ENCODE measurements around the gene SLC2A10.

DNA sequence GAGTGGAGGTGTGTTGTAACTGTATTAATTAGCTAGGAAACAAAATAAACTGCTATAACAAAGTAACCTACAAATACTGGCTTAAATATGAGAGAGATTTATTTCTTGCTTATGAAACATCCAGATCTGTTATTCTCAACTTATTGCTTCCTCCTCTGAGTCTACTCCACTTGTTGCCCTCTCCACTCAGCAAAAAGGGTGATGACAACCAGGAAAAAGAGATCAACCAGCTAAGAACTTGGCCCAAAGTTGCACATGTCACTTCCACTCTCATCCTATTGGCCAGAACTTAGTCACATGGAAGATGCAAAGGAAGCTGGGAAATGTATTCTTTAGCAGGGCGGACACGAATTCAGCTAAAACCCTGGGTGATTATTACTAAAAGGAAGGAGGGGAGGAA lies 15.0 kb upstream of the SLC2A10 start:
- TF ChIP-seq POU2F2 (IDR thresholded peaks at IDR 0.05; ENCODE audit: borderline replicate concordance, low read depth, low read length) = no peak
- no peak for TF ChIP-seq EZH2 (IDR thresholded peaks at IDR 0.05; ENCODE audit: borderline replicate concordance, control insufficient read depth, low read depth, low read length)
- TF ChIP-seq, protein P1, sequence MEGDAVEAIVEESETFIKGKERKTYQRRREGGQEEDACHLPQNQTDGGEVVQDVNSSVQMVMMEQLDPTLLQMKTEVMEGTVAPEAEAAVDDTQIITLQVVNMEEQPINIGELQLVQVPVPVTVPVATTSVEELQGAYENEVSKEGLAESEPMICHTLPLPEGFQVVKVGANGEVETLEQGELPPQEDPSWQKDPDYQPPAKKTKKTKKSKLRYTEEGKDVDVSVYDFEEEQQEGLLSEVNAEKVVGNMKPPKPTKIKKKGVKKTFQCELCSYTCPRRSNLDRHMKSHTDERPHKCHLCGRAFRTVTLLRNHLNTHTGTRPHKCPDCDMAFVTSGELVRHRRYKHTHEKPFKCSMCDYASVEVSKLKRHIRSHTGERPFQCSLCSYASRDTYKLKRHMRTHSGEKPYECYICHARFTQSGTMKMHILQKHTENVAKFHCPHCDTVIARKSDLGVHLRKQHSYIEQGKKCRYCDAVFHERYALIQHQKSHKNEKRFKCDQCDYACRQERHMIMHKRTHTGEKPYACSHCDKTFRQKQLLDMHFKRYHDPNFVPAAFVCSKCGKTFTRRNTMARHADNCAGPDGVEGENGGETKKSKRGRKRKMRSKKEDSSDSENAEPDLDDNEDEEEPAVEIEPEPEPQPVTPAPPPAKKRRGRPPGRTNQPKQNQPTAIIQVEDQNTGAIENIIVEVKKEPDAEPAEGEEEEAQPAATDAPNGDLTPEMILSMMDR (IDR thresholded peaks at IDR 0.05 in 2 of 3, conservative IDR thresholded peaks at IDR 0.05 in 1 of 3; ENCODE audit: control insufficient read depth in 2 of 3, extremely low read depth in 1 of 3, insufficient read depth in 1 of 3, low read depth in 3 of 3, low read length in 3 of 3) = no peak
- TF ChIP-seq RBBP5 (conservative IDR thresholded peaks at IDR 0.05) = no peak
- no peak for TF ChIP-seq ZNF274 (IDR thresholded peaks at IDR 0.05; ENCODE audit: insufficient read depth, insufficient read length)
- no peak for TF ChIP-seq BRCA1 (IDR thresholded peaks at IDR 0.05; ENCODE audit: low read depth, low read length)
- TF ChIP-seq NFYB (IDR thresholded peaks at IDR 0.05; ENCODE audit: insufficient read depth, low read depth, low read length) = peak; percentile 99
- TF ChIP-seq POLR2A (IDR thresholded peaks at IDR 0.05; ENCODE audit: low read depth, low read length) = no peak
- no peak for TF ChIP-seq MYC (IDR thresholded peaks at IDR 0.05; ENCODE audit: insufficient read depth, insufficient read length, insufficient replicate concordance, low read length, severe bottlenecking)
- TF ChIP-seq, protein P2, sequence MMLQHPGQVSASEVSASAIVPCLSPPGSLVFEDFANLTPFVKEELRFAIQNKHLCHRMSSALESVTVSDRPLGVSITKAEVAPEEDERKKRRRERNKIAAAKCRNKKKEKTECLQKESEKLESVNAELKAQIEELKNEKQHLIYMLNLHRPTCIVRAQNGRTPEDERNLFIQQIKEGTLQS (IDR thresholded peaks at IDR 0.05; ENCODE audit: borderline replicate concordance, extremely low read depth, low read depth, low read length) = peak; percentile 62; the same call in 1 of the 2 replicates

Measured in GM12878 (cell line).